ENCODE measurements around the gene HOXC13. TPM values are rescaled to one million over a fixed set of nuclear protein-coding genes. Genes with fewer than 3 reads are reported as not detected.
A peak's percentile ranks its signal among the peaks of the same experiment; 100 is the strongest.

The HOXC13 gene
- total RNA-seq, 2 donors from 2014 or later: 0.23 to 1.1 TPM

DNA sequence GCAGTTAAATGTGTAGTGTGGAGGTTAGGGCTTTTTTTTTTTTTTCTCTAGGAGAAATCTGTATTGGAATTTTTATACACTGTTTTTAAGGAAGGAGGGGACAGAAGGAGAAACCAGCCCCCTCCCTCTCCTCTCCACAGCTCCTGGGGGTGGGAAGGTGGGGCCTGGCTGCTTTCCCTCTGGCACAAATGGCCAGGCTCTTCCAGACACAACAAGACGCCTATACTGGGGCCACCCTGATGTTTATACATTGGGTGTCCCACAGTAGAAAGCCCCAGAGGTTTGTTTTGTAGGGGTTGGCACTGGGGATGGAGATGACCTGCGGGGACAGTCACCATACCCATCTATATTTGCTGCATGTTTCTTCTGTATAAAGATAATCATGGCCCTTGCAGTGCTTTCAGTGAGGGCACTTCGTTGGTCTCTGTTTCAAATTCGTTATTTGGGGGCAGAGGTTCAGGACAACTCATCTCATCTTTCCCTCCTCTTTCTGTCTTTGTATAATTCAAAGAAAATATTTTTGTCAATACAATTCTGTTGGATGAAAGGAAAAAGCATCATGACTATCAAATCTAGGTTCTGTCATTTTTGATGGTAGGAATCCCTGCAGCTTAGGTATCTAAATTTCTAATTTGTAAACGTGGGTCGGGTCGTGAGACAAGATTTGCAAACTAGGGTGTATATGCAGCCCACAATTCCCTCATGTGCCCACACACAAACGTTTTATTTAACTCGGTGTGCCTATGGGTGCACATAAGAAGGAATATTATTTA lies 38.4 kb downstream of the HOXC13 start:
- intact Hi-C loops (cut with DNase I): loop anchor here in 1 of 2 donors (10.0 kb wide), 1 partner anchor 202 kb away; no protein-coding TSS in a partner anchor
- no peak for DNase-seq (ENCODE audit: low spot score)

DNA sequence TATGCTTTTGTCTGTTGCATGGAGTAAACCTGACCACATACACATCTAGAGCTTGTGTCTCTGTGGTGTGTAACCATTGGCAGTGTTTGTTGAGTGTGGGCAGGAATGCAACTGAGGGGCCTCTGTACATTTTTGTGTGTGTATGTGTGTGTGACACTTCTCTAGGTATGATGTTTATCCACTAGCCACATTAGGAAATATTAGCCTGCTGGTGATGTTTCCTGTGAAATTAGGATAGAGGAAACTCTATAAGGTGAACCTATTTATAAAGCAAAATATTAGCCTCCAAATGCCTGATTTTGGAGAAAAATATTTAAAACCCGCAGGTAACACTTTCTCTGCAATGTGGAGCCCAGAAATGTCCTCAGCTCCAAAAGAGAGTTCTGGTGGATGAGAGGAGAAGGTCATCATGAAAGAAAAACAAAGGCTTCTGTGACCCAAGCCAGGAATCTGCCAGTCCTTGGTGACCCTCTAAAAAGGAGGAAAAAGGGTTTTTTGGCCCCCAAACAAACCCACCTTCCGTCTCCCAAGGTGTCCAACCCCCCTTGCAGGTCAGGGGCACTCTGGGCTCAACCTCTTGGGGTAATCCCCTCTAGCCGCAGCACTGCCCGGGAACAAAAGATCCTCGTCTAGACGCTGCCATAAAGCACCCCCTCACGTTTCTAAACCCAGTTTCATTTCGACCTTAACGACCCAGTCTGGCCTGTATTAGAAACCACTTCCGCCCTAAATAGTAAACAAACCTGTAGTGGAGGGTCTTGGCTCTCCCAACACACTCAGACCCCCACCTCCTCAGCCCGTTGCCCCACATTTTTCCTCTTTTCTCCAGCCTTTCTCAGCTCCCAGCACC lies 39.2 kb downstream of the HOXC13 start:
- intact Hi-C loops (cut with DNase I): loop anchor here in 1 of 2 donors (10.0 kb wide), 1 partner anchor 203 kb away; no protein-coding TSS in a partner anchor
- no peak for DNase-seq (ENCODE audit: low spot score)

DNA sequence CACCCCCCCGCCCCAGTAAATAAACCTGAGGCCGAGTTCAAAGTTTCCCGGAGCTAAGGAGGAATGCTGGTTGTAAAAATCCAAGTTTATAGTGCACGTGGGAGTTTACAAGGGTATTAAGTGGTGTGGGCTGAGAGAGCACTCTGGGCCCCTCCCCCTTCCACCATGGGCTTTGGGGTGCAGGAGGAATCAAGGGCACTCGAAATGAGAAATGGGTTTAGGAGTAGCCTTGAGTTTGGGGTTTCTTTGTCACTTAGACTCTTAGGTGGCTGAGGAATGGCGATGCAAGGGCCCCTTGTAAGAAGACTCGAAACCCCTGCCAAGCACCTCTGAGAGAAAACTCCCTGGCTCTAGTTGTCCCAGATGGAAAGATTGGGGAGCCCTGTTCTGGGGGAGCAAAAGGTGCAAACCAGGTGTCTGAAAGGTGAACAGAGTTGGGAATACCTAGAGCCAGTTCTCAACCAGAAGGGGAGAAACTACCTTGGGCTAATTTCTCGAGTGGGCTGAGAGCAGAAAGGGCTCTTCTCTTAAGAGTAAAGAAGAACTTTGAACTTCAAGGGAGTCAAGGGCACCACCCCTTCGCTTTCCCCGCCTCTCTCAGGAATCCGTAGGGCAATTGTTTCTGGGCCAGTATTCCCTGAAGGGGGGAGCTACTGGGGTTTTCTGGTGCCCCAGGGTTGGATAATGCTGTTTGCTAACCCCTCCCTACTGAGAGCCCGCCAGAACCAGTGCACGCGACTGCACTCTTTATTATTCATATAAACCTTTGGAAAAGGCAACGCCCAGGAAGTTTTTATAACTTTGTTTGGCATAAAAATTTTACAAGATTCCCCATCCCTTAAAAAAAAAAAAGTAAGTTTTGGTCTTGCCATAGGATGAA lies 40.1 kb downstream of the HOXC13 start:
- intact Hi-C loops (cut with DNase I): loop anchor here in 1 of 2 donors (10.0 kb wide), 1 partner anchor 204 kb away; no protein-coding TSS in a partner anchor
- DNase-seq (ENCODE audit: low spot score): no peak

DNA sequence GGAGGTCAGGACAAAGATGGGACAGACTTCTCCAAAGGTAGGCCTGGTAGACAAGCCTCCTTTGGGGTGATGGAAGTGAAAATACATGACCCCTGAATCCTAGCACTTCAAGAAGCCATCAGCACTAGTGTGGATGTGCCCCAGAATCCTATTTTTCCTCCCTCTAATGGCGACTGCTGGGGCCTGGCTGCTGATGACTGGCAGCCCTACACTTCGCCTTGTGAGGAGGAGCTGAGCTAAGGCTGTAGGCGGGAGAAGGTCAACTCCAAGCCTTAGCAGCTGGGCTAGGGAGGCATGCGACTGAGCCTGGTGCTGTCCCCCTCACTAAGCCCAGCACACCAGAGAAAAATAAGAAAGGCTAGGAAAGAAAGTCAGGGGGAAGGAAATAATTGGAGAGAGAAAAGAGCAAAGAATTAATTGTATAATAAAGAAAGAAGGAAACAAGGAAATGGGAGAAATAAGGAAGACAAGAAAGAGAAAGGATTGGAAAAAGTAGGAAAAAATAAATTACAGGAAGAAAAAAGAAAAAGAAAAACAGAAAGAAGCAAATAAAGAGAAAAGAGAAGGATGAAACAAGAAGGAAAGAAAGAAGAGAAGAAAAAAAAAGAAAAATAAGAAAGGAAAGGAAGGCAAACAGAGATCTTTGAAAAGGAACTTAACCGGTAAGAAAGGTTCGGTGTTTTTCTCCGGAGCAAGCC lies 41.6 kb downstream of the HOXC13 start:
- intact Hi-C loops (cut with DNase I): loop anchor here (5.0 to 10.0 kb wide), 2 partner anchors 232 to 395 kb away; no protein-coding TSS in a partner anchor
- DNase-seq (ENCODE audit: low spot score): no peak

DNA sequence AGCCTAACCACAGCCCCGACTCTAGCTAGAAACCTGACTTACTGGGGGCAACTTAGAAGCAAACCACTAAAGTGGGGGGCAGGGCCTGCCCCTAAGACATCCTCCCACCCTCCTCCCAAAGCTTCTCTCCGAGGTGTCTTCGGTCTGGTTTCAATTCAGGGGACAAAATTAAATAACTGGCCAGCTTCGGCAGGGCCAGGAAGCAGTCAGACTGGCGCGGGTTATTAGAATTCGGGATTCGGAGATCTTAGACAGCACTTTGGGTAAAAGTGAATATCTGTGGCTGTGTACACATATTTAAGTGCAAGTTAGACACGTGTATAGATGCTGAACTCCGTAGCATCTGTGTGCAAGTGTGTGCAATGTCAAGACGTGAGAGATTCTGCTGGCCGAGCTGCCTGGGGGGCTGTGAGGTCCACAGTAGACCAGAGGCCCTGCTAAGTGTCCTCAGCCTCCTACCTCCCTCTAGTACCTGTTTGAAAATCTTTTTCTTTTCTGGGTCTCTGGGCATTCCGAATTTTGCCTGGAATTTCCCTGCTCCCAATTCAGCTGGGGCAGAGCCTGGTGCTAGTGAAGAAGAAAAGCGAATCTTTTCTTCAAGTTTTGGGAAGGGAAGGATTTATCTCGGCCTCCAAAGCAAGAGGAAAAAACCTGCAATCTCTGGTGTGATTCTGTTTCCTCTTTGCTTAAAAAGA lies 42.3 kb downstream of the HOXC13 start:
- intact Hi-C loops (cut with DNase I): loop anchor here (5.0 to 10.0 kb wide), 2 partner anchors 231 to 394 kb away; no protein-coding TSS in a partner anchor
- no peak for DNase-seq (ENCODE audit: low spot score)

DNA sequence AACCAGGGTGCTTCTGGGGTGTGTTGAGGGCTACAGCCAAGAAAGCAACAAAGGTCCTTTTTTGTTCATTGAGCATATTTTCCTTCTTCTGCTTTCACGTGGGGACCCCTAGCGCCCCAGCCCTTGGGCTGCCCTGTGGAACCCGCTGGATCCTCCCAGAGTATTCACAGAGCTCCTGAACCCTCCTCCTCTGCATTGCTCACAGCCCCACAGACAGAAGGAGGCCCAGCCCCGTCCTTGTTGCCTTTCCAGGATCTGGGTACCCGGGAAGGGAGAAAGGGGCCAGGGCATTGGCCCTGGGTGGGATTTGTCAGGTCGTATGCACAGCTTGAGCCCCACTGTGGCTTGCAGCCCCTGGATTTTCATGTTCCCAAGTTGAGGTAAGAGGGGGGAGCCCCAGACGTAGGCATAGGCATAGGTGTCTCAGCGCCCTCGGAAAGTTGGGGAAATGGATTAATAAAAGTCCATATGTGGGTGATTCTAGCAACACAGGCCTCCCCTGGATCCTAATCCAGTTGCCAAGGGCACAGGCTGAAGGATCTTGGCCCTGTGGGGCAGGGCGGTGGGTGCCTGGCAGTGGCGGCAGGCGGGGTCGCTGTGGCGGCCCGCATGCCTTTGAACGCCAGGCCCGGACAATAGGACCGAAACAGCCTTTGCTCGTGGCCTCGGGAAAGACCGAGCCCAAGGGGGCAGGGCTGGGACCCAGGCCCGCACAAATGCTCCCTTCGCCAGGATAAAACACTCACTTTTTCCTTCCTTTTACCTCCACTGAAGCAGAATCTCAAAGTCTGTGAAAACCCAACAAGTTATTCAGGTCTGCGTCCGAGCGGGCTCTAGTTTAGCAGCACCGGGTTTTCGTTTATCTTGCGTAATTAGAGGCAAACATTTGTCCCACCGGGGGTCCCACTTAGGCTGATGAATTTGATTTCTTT lies 43.3 kb downstream of the HOXC13 start:
- intact Hi-C loops (cut with DNase I): loop anchor here (5.0 to 10.0 kb wide), 2 partner anchors 230 to 393 kb away; no protein-coding TSS in a partner anchor
- DNase-seq (ENCODE audit: low spot score): no peak

DNA sequence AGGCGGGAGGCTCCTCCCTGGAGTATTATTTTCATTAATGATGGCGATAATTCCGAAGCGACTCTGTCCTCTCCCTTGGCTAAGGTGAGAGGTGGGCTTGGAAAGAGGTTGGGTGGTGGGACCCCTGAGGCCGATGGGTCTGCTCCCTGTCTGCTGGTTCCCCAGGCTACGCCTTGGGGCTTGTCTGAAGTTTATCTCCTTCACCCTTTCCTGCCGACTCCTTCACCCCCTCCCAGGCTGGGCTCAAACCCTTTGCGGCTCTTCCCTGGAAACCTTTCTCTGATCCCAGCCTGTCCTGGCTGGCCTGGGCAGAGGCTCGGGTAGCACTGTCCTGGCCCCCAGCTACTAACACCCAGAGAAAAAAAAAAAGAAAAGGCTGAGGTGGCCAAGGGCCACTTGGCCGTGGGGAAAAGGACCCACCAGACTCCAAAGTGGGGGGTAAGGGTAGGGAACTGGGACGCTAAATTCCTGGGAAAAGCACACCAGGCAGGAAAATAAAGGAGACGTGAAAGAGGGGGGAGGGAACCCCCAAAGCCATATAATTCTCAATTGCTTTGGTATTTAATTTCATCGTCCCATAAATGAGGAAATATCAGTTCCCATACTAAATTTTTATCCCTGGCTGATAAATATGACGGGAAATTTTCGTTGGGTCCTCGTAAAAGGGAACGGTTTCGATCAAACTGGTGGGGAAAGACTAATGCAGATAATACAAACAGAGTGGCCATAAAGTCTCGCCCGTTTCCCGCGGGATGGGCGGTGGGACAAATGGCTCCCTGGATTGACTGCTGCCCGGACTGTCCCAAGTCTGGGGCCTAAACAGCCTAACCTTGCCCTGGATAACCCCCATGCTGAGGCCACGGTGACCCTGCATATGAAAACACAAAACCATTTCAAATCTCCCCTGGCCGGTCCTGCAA lies 44.3 kb downstream of the HOXC13 start:
- intact Hi-C loops (cut with DNase I): loop anchor here (5.0 to 10.0 kb wide), 2 partner anchors 229 to 392 kb away; no protein-coding TSS in a partner anchor
- DNase-seq (ENCODE audit: low spot score): no peak

DNA sequence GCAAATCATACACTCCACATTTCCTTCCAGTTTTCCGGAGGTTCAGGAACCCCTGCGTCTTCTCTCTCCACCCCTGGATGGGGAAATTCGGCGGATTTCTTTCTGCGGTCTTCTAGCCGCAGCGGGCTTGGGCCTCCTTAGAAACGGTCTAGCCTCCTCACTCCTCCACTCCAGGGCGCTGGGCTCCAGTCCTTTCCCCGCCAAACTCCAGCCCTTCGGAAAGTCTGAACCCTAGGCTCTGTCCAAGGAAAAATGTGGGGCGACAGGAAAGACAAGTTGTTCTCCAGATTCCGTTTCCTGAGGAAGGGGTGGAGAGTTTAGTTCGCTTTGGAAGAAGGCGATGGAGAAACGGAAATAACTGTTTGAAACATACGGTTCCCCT lies 44.9 kb downstream of the HOXC13 start:
- intact Hi-C loops (cut with DNase I): loop anchor here (5.0 to 10.0 kb wide), 2 partner anchors 229 to 391 kb away; no protein-coding TSS in a partner anchor
- DNase-seq (ENCODE audit: low spot score): no peak

DNA sequence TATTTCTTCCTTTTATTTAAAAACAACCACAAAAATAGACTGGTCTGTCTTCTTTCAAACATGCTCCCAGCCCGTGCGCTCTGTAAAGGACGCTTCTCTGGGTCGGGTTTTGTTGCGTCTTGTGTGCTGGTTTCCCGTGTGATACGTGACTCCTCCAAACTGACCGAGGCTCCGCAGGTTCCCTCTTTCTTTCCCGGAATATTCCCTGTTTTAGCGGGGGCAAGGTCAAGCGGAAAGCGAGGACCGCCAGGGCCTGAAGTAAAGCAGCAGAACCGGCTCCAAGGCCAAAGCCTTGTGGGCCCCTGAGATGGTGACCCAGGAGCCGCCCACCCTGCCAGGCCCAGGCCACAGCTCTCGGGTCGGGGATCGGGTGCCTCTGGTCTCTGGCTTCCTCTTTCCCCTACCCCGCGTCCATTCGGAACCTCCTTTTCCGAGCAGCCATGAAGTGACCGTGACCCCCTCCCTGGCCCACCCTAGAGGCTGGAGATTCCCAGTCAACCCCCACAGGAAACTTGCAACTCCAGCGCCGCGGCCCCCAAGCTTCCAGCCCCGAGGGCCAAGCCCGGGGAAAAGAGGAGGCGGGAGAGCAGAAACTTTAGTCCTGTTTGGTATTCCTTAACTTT lies 45.4 kb downstream of the HOXC13 start:
- intact Hi-C loops (cut with DNase I): loop anchor here (5.0 to 10.0 kb wide), 2 partner anchors 228 to 391 kb away; no protein-coding TSS in a partner anchor

DNA sequence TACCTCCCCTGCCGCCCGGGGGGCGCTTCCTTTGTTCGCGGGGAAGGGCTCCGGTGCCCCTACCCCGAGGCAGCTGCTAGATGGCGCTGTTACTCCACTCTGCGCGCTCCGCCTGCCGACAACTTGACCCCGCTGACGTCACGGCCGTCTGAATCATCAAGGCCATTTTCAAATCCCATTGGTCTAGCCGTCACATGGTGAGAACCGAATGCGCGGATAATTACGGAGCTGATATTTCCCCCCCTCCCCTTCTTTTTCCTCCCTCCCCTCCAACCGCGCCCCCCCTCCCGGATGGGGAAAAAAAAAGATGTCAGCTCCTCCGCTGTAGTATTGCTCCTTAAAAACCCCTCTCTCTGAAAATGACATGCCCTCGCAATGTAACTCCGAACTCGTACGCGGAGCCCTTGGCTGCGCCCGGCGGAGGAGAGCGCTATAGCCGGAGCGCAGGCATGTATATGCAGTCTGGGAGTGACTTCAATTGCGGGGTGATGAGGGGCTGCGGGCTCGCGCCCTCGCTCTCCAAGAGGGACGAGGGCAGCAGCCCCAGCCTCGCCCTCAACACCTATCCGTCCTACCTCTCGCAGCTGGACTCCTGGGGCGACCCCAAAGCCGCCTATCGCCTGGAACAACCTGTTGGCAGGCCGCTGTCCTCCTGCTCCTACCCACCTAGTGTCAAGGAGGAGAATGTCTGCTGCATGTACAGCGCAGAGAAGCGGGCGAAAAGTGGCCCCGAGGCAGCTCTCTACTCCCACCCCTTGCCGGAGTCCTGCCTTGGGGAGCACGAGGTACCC lies 46.5 kb downstream of the HOXC13 start, which contains the start of gene HOXC10:
Gene HOXC10 (plus strand): TSS at position 246 of the 791 bp plus-strand sequence. CDS start 114 bp downstream, at position 360.
- intact Hi-C loops (cut with DNase I): loop anchor here (1.0 to 10.0 kb wide), 3 partner anchors 21 to 390 kb away; no protein-coding TSS in a partner anchor
- DNase-seq (ENCODE audit: low spot score): peak; percentile 98

More for the DNA sequence above, 45.4 kb downstream of the HOXC13 start:
- no peak for DNase-seq (ENCODE audit: low spot score)

DNA sequence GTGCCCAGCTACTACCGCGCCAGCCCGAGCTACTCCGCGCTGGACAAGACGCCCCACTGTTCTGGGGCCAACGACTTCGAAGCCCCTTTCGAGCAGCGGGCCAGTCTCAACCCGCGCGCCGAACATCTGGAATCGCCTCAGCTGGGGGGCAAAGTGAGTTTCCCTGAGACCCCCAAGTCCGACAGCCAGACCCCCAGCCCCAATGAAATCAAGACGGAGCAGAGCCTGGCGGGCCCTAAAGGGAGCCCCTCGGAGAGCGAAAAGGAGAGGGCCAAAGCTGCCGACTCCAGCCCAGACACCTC lies 47.0 kb downstream of the HOXC13 start:
- DNase-seq (ENCODE audit: low spot score): no peak
- intact Hi-C loops (cut with DNase I): loop anchor here (1.0 to 10.0 kb wide), 2 partner anchors 21 to 389 kb away; no protein-coding TSS in a partner anchor

DNA sequence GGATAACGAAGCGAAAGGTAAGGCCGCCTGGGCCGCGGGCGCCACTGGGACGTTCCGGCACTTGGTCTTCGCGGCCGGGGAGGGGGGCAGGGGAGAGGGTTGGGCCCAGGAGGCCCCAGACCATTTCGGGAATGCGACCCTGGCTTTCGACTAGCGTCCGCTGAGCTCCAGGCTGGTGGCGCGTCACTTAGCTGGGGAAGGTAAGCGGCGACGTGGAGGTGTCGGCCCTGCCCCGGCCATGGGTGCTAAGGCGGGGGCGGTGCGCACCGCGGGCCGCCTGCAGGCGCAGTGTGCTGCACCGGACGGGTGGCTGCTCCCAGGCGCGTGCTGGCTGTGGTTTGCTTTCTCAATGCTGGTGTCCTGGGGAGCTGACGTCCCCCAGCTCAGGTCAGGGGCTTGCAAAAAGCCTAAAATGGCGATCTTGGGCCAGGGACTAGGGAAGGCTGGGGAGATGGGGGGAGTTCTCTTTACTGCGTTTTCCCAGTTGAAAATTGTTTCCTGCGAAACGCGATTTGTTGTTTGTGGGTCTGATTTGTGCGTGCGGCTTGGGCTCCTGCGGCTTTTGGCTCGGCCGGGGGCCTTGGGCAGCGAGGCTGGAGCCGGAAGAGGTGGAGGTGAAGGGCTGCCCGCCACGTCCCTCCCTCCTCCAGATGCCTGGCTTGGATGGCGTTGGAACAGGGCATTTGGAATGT lies 47.5 kb downstream of the HOXC13 start:
- intact Hi-C loops (cut with DNase I): loop anchor here (1.0 to 10.0 kb wide), 3 partner anchors 20 to 389 kb away; no protein-coding TSS in a partner anchor

DNA sequence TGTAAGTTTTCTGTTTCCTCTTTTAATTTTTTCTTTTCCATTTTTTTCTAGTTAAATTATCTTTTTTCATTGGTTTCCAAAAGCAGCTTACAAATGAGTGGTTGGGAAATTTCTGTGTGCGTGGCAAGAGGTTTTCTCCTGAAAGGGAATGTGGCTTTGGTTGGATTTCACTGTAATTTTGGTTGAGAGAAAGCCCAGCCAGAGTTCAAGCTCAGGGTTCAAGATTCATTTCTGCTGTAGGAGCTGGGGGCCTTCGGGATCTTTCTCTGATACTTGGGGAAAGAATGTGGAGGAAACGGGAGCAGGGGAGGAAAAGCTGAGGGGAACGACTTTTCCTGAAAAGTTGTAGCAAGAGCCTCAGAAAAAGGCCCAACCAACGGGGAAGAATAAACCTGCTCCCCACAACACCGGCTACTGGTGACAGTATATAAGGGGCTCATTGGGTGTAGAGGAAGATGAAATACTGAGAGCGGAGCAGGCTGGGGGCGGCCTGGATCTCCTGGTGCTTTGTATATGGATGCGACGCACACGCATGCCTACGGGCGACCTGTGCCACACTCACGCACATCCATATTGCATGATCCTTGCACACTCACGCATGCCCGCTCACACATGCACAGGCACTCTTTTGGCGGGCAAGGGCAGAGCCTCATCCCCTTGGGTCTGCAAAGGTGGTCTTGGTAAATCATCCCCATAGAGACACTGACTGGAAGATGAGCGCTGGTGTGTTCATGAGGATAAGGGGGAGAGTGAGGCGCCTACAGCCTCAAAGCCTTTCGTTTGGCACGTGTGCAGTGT lies 48.3 kb downstream of the HOXC13 start:
- no peak for DNase-seq (ENCODE audit: low spot score)
- intact Hi-C loops (cut with DNase I): loop anchor here (1.0 to 10.0 kb wide), 2 partner anchors 181 to 388 kb away; no protein-coding TSS in a partner anchor

More for the DNA sequence above, 47.5 kb downstream of the HOXC13 start:
- no peak for DNase-seq (ENCODE audit: low spot score)

Measured in posterior vena cava (tissue), 2 donors.